Suprapubic skin (tissue), 4 donors: ENCODE data around the gene PSME3IP1. TPM values are rescaled to one million over a fixed set of nuclear protein-coding genes. Genes with fewer than 3 reads are reported as not detected.
A peak's percentile ranks its signal among the peaks of the same experiment; 100 is the strongest.

Source experiments
- DNase-seq, 2 donors: peaks; one replicate each; pipeline ENCODE4 v3.0.0-alpha.2; 2019; ENCODE audit warnings: low spot score in 2 of 2
- H3K27ac ChIP-seq: fragments of 200-600 bp; sonication (generic); one replicate; pipeline ENCODE4 v1.5.1; 2019
- H3K27me3 ChIP-seq: fragments of 200-600 bp; sonication (generic); one replicate; pipeline ENCODE4 v1.5.1; 2019
- H3K36me3 ChIP-seq: fragments of 200-600 bp; sonication (generic); one replicate; pipeline ENCODE4 v1.5.1; 2019
- H3K4me1 ChIP-seq: fragments of 200-600 bp; sonication (generic); one replicate; pipeline ENCODE4 v1.5.1; 2019
- H3K4me3 ChIP-seq: fragments of 200-600 bp; sonication (generic); one replicate; pipeline ENCODE4 v1.5.1; 2019; ENCODE audit warnings: mild to moderate bottlenecking
- H3K9me3 ChIP-seq: fragments of 200-600 bp; sonication (generic); one replicate; pipeline ENCODE4 v1.5.1; 2019
- CTCF ChIP-seq, 2 donors: fragments of 200-600 bp in 1 of 2; fragments of 450-650 bp in 1 of 2; sonication (generic) in 1 of 2; IDR thresholded peaks; one replicate each; pipeline ENCODE4 v1.5.1; 2016 to 2019; ENCODE audit warnings: antibody characterized with exemption in 2 of 2, mild to moderate bottlenecking in 1 of 2, moderate library complexity in 1 of 2
- EP300 ChIP-seq: sonication (generic); formaldehyde crosslinking; IDR thresholded peaks from one replicate; pipeline ENCODE4 v1.6.1; 2017; ENCODE audit warnings: antibody characterized with exemption
- POLR2A ChIP-seq, 2 donors: fragments of 450-650 bp; IDR thresholded peaks; one replicate each; pipeline ENCODE4 v1.6.1; 2017; ENCODE audit warnings: antibody characterized with exemption in 2 of 2, mild to moderate bottlenecking in 2 of 2, moderate library complexity in 2 of 2
- POLR2AphosphoS5 ChIP-seq, 3 donors: sonication (generic); formaldehyde crosslinking; IDR thresholded peaks; one replicate each; pipeline ENCODE4 v1.6.1; 2017; ENCODE audit warnings: antibody characterized with exemption in 3 of 3
- WGBS: methylation state at CpG from one replicate; pipeline ENCODE4 v1.1.5; 2018; 5-methylcytosine and 5-hydroxymethylcytosine counted together
- total RNA-seq, 4 donors: library from RNA; depleted of rRNA; stranded (reverse); fragments of >200 nt; gene quantifications; one replicate each; pipeline ENCODE4 v1.1.0, GENCODE V29; 2016

PSME3IP1 gene
- 100 to 1,000 TPM in 1 of 4 donors, 10 to 100 TPM in 3; 47.1 to 109 (median 60.3) TPM for total RNA-seq

GRCh38 chr16:57185945-57186871 lies at the start of gene PSME3IP1, which contains the start of gene RSPRY1:
Gene PSME3IP1, minus strand, starts transcription at chr16:57186039. Its CDS starts 12,185 bp downstream, at chr16:57173854.
Gene RSPRY1, plus strand, starts transcription at chr16:57186329. Its CDS starts 18,330 bp downstream, at chr16:57204659.
- Histone ChIP-seq H3K9me3 (no peaks in the 10 kb centered on the region), H3K36me3 (no peaks in the 10 kb centered on the region), H3K4me3 (peak within 1 kb of the TSS; percentile 98), H3K4me1 (peaks cover 37% of the 10 kb centered on the region), H3K27ac (peak within 1 kb of the TSS; percentile 97), H3K27me3 (no peaks in the 10 kb centered on the region)
- TF ChIP-seq CTCF (IDR thresholded peaks at IDR 0.05) (no peak), POLR2A (IDR thresholded peaks at IDR 0.05) (peak; percentile 57 to 92), POLR2AphosphoS5 (IDR thresholded peaks at IDR 0.05) (peak; percentile 9 to 87 (median 24)), EP300 (no peak)
- under 1% methylated on average over 33 of the region's 64 CpGs for WGBS
- peak; percentile 98 to 99 for DNase-seq

- peaks cover 4% of the 10 kb centered on the region for H3K4me1 ChIP-seq
- no peak overlapping the region for H3K27ac ChIP-seq
- WGBS, result 75% methylated on average over 8 of the region's 8 CpGs
- TF ChIP-seq POLR2A (IDR thresholded peaks at IDR 0.05), result no peak
- no peak for TF ChIP-seq POLR2AphosphoS5 (IDR thresholded peaks at IDR 0.05)
- no peak for TF ChIP-seq EP300
- TF ChIP-seq CTCF (IDR thresholded peaks at IDR 0.05), result no peak
- peaks cover 90% of the 10 kb centered on the region for H3K36me3 ChIP-seq
- no peak for DNase-seq
- H3K9me3 ChIP-seq, result no peaks in the 10 kb centered on the region
- H3K4me3 ChIP-seq, result no peak overlapping the region
- no peaks in the 10 kb centered on the region for H3K27me3 ChIP-seq
Measured at GRCh38 chr16:57235128-57236021, 49.5 kb upstream of the PSME3IP1 start.

GRCh38 chr16:57234707-57235092 lies 48.9 kb upstream of the PSME3IP1 start:
- Histone ChIP-seq H3K4me1 (peaks cover 4% of the 10 kb centered on the region), H3K4me3 (no peak overlapping the region), H3K9me3 (no peaks in the 10 kb centered on the region), H3K27ac (no peak overlapping the region), H3K27me3 (no peaks in the 10 kb centered on the region), H3K36me3 (peaks cover 96% of the 10 kb centered on the region)
- no peak for TF ChIP-seq EP300
- no peak for TF ChIP-seq CTCF (IDR thresholded peaks at IDR 0.05)
- no peak for TF ChIP-seq POLR2AphosphoS5 (IDR thresholded peaks at IDR 0.05)
- TF ChIP-seq POLR2A (IDR thresholded peaks at IDR 0.05), result no peak
- DNase-seq, result no peak

- Histone ChIP-seq H3K9me3 (no peaks in the 10 kb centered on the region), H3K36me3 (peaks cover 100% of the 10 kb centered on the region), H3K4me1 (peaks cover 4% of the 10 kb centered on the region), H3K27ac (no peak overlapping the region), H3K4me3 (no peak overlapping the region), H3K27me3 (no peaks in the 10 kb centered on the region)
- DNase-seq, result no peak
- TF ChIP-seq POLR2AphosphoS5 (IDR thresholded peaks at IDR 0.05) (no peak), EP300 (no peak), CTCF (IDR thresholded peaks at IDR 0.05) (no peak), POLR2A (IDR thresholded peaks at IDR 0.05) (no peak)
- WGBS, result 90% methylated on average over 9 of the region's 9 CpGs
Measured at GRCh38 chr16:57233944-57234706, 48.3 kb upstream of the PSME3IP1 start.
